Measurements from ENCODE around the gene PSMD1.
A peak's percentile ranks its signal among the peaks of the same experiment; 100 is the strongest.
"Not testable (repeated sequence)": the region's sequence is repeated elsewhere in the genome, so short reads cannot be mapped to it uniquely, and the experiment has no call there.

PSMD1 gene

GRCh38 chr2:231058761-231059550 is 2.3 kb downstream of the PSMD1 start:
- DNase-seq = no peak

GRCh38 chr2:231059756-231060155 is 3.1 kb downstream of the PSMD1 start:
- DNase-seq = no peak

- DNase-seq = no peak
These were observed 6.1 kb downstream of the PSMD1 start for GRCh38 chr2:231062776-231063175.

GRCh38 chr2:231063347-231063746 is 6.7 kb downstream of the PSMD1 start:
- DNase-seq = no peak

DNA sequence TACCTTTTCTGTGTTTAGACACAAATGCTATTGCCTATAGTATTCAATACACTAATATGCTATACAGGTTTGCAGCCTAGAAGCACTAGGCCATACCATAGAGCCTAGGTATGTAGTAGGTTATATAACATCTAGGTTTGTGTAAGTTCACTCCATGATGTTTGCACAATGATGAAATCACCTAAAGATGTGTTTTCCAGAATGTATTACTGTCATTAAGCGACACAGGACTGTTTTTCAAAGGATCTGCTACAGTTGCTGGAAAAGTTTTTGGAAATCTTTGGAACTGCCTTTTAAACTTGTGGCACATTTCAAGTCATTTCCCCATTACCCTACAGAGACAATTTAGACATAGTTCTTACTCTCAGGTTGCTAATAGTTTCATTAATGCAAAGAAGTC is 9.3 kb downstream of the PSMD1 start:
- no peak for DNase-seq

- DNase-seq = not testable (repeated sequence)
These were observed 10.9 kb downstream of the PSMD1 start for GRCh38 chr2:231067531-231067930.

GRCh38 chr2:231068525-231069222 is 12.0 kb downstream of the PSMD1 start:
- no peak for DNase-seq

DNA sequence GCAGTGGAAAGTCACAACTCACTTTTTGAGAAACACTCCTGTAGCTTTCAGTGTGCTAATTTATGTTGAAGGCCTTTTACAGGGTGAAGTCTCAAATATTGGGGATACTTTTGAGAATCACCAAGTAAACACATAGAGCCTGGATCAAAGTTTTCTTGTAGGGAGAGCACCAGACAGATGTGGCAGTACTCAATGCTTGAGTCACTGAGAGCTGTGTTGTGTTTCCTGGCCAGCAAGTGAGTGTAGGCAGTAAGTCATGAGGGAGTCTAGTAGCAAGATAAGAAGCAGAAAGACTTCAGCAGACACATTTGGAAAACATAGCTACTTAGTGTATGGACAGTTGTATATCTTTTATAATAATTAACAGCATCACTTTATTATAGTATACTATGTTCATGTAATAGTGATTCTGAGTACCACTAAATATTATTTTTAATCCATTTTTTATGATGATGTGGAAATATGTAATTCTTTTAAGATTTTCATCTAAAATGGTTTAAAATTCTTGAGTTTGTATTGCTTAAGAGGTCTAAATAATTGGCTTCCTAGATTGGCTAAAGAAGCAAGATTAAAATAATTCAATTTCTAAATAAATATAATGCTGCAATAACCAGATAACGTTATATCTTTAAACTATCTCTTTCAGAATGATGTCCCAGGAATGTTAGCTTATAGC is 12.8 kb downstream of the PSMD1 start:
- no peak for DNase-seq

GRCh38 chr2:231084565-231084964 is 27.9 kb downstream of the PSMD1 start:
- no peak for DNase-seq

GRCh38 chr2:231088754-231089153 is 32.1 kb downstream of the PSMD1 start:
- DNase-seq = no peak

GRCh38 chr2:231093933-231094332 is 37.3 kb downstream of the PSMD1 start:
- DNase-seq = no peak

DNA sequence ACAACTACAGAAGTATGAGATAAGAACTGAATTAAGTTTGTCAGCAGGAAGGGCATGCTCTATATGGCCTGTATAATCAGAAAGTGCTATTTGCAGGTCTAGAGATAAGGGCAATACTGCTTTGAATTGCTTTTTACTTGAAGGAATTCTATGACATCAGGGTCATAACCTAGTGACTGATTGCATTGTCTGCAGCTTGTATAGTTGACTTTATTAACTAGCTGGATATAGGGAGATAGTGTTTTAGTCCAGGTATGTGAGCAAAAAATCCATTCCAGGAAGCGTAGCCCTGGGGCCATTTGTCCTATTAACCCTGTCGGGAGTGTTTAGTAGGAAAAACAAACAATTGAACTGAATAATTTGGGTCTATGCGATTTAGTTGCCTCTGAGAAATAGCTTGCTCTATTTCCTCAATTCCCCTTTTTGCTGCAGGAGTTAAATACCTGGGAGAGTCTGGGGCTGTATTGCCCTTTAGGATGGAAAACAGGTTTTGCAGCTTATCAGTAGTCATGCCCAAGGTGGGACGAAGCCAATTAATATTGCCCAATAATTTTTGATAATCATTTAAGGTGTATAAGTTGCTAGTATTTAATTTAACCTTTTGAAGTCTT is 38.2 kb downstream of the PSMD1 start:
- no peak for DNase-seq

DNA sequence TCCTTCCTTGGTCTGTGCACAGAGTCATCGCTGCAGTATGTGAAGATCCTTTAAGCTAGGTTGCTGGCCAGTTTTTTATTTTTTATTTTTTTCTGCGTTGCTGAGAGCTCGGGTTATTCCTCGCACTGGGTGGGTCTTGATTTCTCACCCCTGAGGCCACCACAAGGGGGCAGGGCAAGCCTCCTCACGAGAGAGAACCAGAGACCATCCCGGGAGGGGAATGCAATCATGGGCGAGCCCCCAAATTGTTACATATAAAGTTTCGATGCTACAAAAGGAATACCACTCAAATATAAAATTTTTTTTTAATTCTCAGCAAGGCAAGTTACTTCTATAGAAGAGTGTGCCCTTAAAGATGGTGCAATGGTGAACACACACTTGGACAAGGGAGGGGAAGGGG is 43.3 kb downstream of the PSMD1 start:
- DNase-seq = no peak

- DNase-seq = not testable (repeated sequence)
These were observed 43.7 kb downstream of the PSMD1 start for GRCh38 chr2:231100321-231100720.

- DNase-seq = no peak
These were observed 44.3 kb downstream of the PSMD1 start for GRCh38 chr2:231100990-231101389.

GRCh38 chr2:231102772-231103171 is 46.1 kb downstream of the PSMD1 start:
- no peak for DNase-seq

DNA sequence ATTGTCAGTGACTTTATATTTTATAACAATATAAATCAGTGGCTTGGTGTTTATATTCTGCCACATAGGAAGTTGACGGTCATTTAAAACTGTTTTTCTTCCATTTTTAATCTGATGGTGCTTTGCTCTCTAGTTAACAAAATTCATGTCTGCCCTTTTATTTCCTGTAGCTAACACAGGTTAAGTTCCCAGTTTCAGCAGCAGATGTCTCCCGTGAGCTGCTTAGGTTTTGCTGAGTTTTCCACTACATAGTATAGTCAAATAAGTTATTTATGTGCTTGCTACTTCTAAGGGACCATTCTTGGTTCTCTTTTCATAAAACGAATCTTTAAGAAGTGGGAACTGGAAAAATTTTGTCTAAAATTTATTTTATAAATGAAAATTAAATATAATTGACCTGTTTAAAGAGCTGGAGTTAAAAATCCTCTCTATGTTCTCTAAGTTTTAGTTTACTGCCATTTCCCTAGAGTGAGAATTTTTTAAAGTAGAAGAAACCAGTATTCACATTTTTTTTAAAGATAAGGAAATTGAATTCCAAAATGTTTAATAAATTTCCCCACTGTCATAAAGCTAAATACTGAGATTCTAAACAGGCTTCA is 47.5 kb downstream of the PSMD1 start:
- DNase-seq = peak; percentile 64

DNA sequence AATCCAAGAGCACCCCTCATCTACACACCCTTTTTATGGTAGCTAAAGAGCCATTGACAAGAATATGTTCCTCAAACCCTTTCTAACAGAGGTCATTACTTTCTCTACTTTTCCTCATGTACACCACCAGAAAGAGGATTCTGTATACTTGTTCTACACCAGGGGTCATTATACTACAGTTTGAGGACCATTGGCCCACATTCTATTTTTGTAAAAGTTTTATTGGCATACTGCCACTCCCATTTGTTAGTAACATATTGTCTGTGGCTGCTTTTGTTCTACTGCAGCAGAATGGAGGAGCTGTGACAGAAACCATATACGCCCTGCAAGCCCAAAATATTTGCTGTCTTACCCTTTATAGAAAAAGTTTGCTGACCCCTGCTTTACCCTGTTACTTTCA is 53.9 kb downstream of the PSMD1 start:
- peak; percentile 62 for DNase-seq

- peak; percentile 48 for DNase-seq
These were observed 55.3 kb downstream of the PSMD1 start for GRCh38 chr2:231111987-231112386.

DNA sequence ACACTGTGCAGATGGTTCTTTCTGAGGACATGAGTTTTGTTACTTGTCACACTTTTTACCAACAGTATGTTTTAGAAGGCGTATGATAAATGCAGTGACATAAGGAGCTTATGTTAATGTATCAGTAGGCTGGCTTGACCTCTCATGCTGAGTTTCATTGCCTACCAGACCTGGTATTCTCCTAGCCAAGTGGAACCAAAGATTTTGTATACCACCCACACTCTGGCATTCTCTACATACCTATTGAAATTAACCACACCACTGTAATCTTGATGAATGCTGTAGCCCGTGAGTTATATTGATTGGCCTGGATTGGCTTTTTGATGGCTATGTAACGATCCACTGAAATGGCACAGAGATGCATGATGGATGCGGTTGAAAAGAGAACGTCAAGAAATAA is 56.8 kb downstream of the PSMD1 start:
- no peak for DNase-seq

GRCh38 chr2:231115651-231116050 is 59.0 kb downstream of the PSMD1 start:
- no peak for DNase-seq

DNA sequence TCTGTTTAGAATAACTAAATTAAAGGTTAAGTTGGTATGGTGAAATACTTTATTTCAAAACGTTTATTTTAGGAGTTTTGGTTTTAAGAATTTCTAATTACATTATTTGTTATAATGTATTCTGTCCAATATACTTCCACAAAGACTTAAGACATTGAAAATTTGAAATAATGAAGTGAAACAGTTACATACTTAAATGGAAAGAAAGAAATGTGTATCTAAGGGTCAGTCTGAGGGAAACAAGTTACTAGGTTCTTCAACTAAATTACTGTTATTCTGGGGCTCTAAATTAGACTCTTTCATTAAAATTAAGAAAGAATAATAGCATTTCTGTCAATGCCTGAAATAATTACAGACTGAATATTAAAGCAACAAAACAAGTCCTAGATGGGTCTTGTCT is 60.5 kb downstream of the PSMD1 start:
- no peak for DNase-seq
